Natural killer cell (primary cell): ENCODE measurements around the gene NAALAD2. TPM values are rescaled to one million over a fixed set of nuclear protein-coding genes. Genes with fewer than 3 reads are reported as not detected.
A peak's percentile ranks its signal among the peaks of the same experiment; 100 is the strongest.
"Not testable (repeated sequence)": the region's sequence is repeated elsewhere in the genome, so short reads cannot be mapped to it uniquely, and the experiment has no call there.

Source experiments
- ATAC-seq, 3 donors: fragments of 150-1000 bp in 2 of 3; fragments of 200-7000 bp in 1 of 3; cut with Tn5 transposase; 1 replicate in 1 of 3; 2 replicates in 2 of 3; pipeline ENCODE4 v1.10.0; 2021; ENCODE audit warnings: mild to moderate bottlenecking in 2 of 3, moderate library complexity in 2 of 3
- DNase-seq, 2 donors: peaks; one replicate each; pipeline versions ENCODE4 v3.0.0 to v3.0.0-alpha.2; 2013 to 2021; ENCODE audit warnings: mixed read lengths in 1 of 2
- H3K27ac ChIP-seq: one replicate; pipeline ENCODE4 v1.5.1; 2013; ENCODE audit warnings: mild to moderate bottlenecking, low read length
- H3K27me3 ChIP-seq: one replicate; pipeline ENCODE4 v1.6.1; 2013; ENCODE audit warnings: low read length; ENCODE audit not compliant: control insufficient read depth, insufficient read depth
- H3K36me3 ChIP-seq: one replicate; pipeline ENCODE4 v1.6.1; 2013; ENCODE audit warnings: low read length; ENCODE audit not compliant: control insufficient read depth, insufficient read depth
- H3K4me1 ChIP-seq: one replicate; pipeline ENCODE4 v1.6.1; 2013; ENCODE audit warnings: low read length; ENCODE audit not compliant: control insufficient read depth, insufficient read depth
- H3K4me3 ChIP-seq: one replicate; pipeline ENCODE4 v1.5.1; 2013; ENCODE audit warnings: low read length
- H3K9me3 ChIP-seq: one replicate; pipeline ENCODE4 v1.6.1; 2013; ENCODE audit warnings: low read length; ENCODE audit not compliant: control insufficient read depth, insufficient read depth
- H3K27ac Mint-ChIP-seq, 2 donors: one replicate each; pipeline ENCODE4 v1.8.0; 2022; ENCODE audit warnings: mild to moderate bottlenecking in 2 of 2, mixed read lengths in 2 of 2, moderate library complexity in 1 of 2
- H3K27me3 Mint-ChIP-seq, 2 donors: one replicate each; pipeline ENCODE4 v1.8.0; 2022; ENCODE audit warnings: low read depth in 2 of 2, mixed read lengths in 2 of 2
- H3K36me3 Mint-ChIP-seq: one replicate; pipeline ENCODE4 v1.8.0; 2022; ENCODE audit warnings: mixed read lengths
- H3K4me1 Mint-ChIP-seq, 2 donors: one replicate each; pipeline ENCODE4 v1.8.0; 2022; ENCODE audit warnings: mixed read lengths in 2 of 2
- H3K4me3 Mint-ChIP-seq: one replicate; pipeline ENCODE4 v1.8.0; 2022; ENCODE audit warnings: mild to moderate bottlenecking, moderate library complexity, mixed read lengths
- H3K9me3 Mint-ChIP-seq, 2 donors: one replicate each; pipeline ENCODE4 v1.8.0; 2022; ENCODE audit warnings: mixed read lengths in 2 of 2
- CTCF ChIP-seq: fragments of 200-600 bp; IDR thresholded peaks from one replicate; pipeline ENCODE4 v1.8.0; 2022; ENCODE audit warnings: antibody characterized with exemption
- WGBS: methylation state at CpG from one replicate; pipeline ENCODE4 v1.1.7; 2013; ENCODE audit warnings: missing lambda C conversion rate; ENCODE audit not compliant: insufficient coverage; 5-methylcytosine and 5-hydroxymethylcytosine counted together
- intact Hi-C: fragments of 100-400 bp; cut with micrococcal nuclease; formaldehyde crosslinking; loops from one replicate; pipeline ENCODE4 v1.14.2; 2022
- total RNA-seq, 4 donors: library from RNA; stranded (reverse); fragments of 120-200 nt in 1 of 4; gene quantifications; one replicate each; pipeline versions ENCODE4 v1.2.3 to v1.2.4, GENCODE V29; 2013 to 2022

The NAALAD2 gene
- total RNA-seq, 3 donors from 2014 or later (not counting 1 experiment from before 2014, with no cell fraction given), result not detected

GRCh38 chr11:90202342-90202741, 67.9 kb downstream of the NAALAD2 start:
- no peak for TF ChIP-seq CTCF
- Histone ChIP-seq H3K4me3 (no peak overlapping the region), H3K9me3 (no peaks in the 10 kb centered on the region), H3K4me1 (no peaks in the 10 kb centered on the region), H3K27ac (no peak overlapping the region), H3K36me3 (peaks cover 54% of the 10 kb centered on the region), H3K27me3 (no peaks in the 10 kb centered on the region)
- Mint-ChIP-seq H3K36me3 (peaks cover 10% of the 10 kb centered on the region), H3K9me3 (no peaks in the 10 kb centered on the region), H3K27me3 (no peaks in the 10 kb centered on the region), H3K4me1 (peaks cover 5 to 6% of the 10 kb centered on the region in 2 donors), H3K27ac (peak overlapping the region; percentile 2 to 24), H3K4me3 (no peak overlapping the region)
- intact Hi-C loops, result no loop called here
- WGBS, result 80% methylated on average over 3 of the region's 3 CpGs
- no peak for DNase-seq
- ATAC-seq, result no peak

GRCh38 chr11:90204407-90204806, 69.9 kb downstream of the NAALAD2 start:
- H3K27me3 ChIP-seq, result no peaks in the 10 kb centered on the region
- WGBS, result 93% methylated on average over 11 of the region's 13 CpGs
- H3K4me1 Mint-ChIP-seq, result peaks cover 5 to 8% of the 10 kb centered on the region in 2 donors
- TF ChIP-seq CTCF, result no peak
- no peak overlapping the region for H3K4me3 Mint-ChIP-seq
- H3K27me3 Mint-ChIP-seq, result no peaks in the 10 kb centered on the region
- H3K9me3 ChIP-seq, result no peaks in the 10 kb centered on the region
- H3K4me1 ChIP-seq, result no peaks in the 10 kb centered on the region
- H3K4me3 ChIP-seq, result no peak overlapping the region
- ATAC-seq, result no peak
- peaks cover 56% of the 10 kb centered on the region for H3K36me3 ChIP-seq
- H3K9me3 Mint-ChIP-seq, result no peaks in the 10 kb centered on the region
- H3K27ac Mint-ChIP-seq, result peak overlapping the region in 1 of 2 donors; percentile 25
- peaks cover 10% of the 10 kb centered on the region for H3K36me3 Mint-ChIP-seq
- intact Hi-C loops, result no loop called here
- H3K27ac ChIP-seq, result no peak overlapping the region
- no peak for DNase-seq

GRCh38 chr11:90204832-90205646, 70.6 kb downstream of the NAALAD2 start:
- intact Hi-C loops, result loop anchor here (5.0 kb wide), 1 partner anchor 252 kb away; no protein-coding TSS in a partner anchor
- WGBS, result 54% methylated on average over 3 of the region's 3 CpGs
- TF ChIP-seq CTCF, result peak; percentile 97
- H3K4me1 ChIP-seq, result no peaks in the 10 kb centered on the region
- H3K4me3 ChIP-seq, result no peak overlapping the region
- Mint-ChIP-seq H3K36me3 (peaks cover 15% of the 10 kb centered on the region), H3K4me3 (no peak overlapping the region), H3K9me3 (no peaks in the 10 kb centered on the region), H3K27me3 (no peaks in the 10 kb centered on the region), H3K27ac (peak overlapping the region in 1 of 2 donors; percentile 25), H3K4me1 (peaks cover 9 to 14% of the 10 kb centered on the region in 2 donors)
- peaks cover 62% of the 10 kb centered on the region for H3K36me3 ChIP-seq
- no peak overlapping the region for H3K27ac ChIP-seq
- no peaks in the 10 kb centered on the region for H3K9me3 ChIP-seq
- ATAC-seq, result peak; percentile 67 to 80 (median 77)
- DNase-seq, result peak in 1 of 2 donors; percentile 73
- H3K27me3 ChIP-seq, result no peaks in the 10 kb centered on the region

- not testable (repeated sequence) for H3K4me1 ChIP-seq, H3K27ac Mint-ChIP-seq, H3K4me3 ChIP-seq, ATAC-seq, DNase-seq, H3K9me3 Mint-ChIP-seq, H3K27me3 ChIP-seq, H3K27ac ChIP-seq, H3K9me3 ChIP-seq, H3K27me3 Mint-ChIP-seq, H3K4me3 Mint-ChIP-seq, H3K36me3 Mint-ChIP-seq
- intact Hi-C loops, result loop anchor here (5.0 kb wide), 1 partner anchor 249 kb away; no protein-coding TSS in a partner anchor
- 94% methylated on average over 8 of the region's 10 CpGs for WGBS
- H3K36me3 ChIP-seq, result peaks cover 61% of the 10 kb centered on the region
- peaks cover 12 to 17% of the 10 kb centered on the region in 2 donors for H3K4me1 Mint-ChIP-seq
These were observed 73.5 kb downstream of the NAALAD2 start for GRCh38 chr11:90207992-90208391.
